Measurements from ENCODE around the gene CCDC27.

Gene CCDC27

DNA sequence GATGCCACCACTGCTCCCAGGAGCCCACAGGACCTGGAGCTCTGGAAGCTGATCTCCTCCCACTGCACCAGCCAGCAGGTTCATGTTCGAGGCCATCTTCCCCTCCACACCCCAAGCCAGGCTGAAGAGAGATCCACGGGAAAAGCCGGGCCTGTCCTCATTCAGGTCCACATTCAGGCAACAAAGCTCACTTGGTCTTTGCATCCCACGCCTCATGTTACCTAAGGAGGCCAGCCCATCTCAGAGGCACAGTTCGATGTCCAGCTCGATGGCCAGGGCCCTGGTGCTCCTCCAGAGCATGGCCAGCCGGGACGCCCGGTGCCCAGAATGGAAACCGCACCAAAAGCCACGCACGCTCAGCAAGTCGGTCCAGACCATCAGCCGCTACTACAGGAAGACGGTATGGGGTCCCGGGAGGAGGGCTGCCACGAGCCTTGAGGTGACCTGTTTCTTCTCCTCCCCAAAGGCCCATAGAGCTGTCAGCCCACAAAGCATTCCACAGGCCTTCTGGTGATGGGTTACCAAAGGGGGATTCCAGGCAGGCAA, at the start of gene CCDC27:
CCDC27 (plus strand) TSS at position 51 of the 546 bp plus-strand sequence; CDS start at position 83, 32 bp downstream.
- Mint-ChIP-seq H3K9me3 (no peaks in the 10 kb centered on the region), H3K27ac (no peak within 1 kb of the TSS), H3K27me3 (ENCODE audit: low read depth) (peaks cover 5% of the 10 kb centered on the region), H3K4me1 (ENCODE audit: low read depth) (peaks cover 3% of the 10 kb centered on the region), H3K36me3 (ENCODE audit: low read depth) (no peaks in the 10 kb centered on the region), H3K4me3 (no peak within 1 kb of the TSS)

DNA sequence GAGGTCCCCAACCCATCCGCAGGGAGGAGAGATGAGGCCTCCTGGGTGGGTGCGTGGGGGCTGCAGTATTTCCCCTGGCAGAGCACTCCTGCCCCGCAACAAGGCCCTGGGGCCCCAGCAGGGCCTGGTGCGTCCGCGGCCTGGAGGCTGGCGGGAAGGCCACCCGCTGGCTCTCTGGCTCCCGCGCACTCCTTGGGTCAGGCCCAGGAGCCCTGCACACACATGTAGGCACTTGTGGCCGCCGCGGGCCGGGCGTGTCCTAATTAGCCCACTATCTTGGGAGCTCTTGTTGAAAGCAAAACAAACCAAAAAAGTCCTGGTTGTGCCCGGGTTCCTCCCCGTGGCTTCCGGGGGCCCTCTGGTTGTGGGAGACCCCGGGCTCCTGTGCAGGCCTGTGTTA, 49.7 kb upstream of the CCDC27 start:
- peaks cover 1% of the 10 kb centered on the region for H3K4me1 Mint-ChIP-seq (ENCODE audit: low read depth)
- no peaks in the 10 kb centered on the region for H3K36me3 Mint-ChIP-seq (ENCODE audit: low read depth)
- H3K27me3 Mint-ChIP-seq (ENCODE audit: low read depth): peaks cover 4% of the 10 kb centered on the region
- no peak overlapping the region for H3K4me3 Mint-ChIP-seq
- no peak overlapping the region for H3K27ac Mint-ChIP-seq
- H3K9me3 Mint-ChIP-seq: no peaks in the 10 kb centered on the region

DNA sequence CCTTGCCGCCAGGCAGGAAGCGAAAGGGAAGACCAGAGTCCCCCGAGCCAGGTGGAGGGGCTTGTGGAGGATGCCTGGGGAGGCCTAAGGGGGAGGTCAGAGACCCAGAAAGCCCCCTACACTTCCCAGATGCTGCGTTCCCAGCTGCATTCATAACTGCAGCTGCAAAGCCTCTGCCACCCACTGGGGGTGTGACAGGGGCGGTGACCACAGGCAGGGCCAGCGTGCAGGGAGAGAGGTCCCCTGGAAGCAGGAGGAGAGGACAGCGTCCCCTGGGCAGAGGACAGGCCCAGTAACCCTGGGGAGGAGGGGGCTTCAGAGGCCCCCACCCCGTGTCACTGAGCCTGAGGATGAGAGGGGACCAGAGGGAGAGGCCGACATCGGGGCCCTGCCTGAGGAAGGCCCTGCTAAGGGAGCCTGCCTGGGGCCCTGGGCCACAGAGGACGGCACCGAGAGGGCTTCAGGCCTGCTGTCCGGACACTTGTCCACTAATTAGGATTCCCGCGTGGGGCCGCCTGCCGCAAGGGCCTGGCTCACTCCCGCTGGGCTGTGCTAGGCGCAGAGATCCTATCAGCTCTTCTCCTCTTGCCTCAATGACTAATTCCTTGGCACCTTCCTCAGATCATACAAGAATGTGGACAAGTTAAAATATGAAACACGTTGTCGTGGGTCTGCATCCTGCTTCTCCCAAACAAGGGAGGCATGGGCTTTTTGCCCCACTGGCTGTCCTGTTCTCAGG, 49.1 kb upstream of the CCDC27 start:
- Mint-ChIP-seq H3K27ac (no peak overlapping the region), H3K36me3 (ENCODE audit: low read depth) (no peaks in the 10 kb centered on the region), H3K9me3 (no peaks in the 10 kb centered on the region), H3K4me1 (ENCODE audit: low read depth) (peaks cover 1% of the 10 kb centered on the region), H3K27me3 (ENCODE audit: low read depth) (peaks cover 4% of the 10 kb centered on the region), H3K4me3 (no peak overlapping the region)

DNA sequence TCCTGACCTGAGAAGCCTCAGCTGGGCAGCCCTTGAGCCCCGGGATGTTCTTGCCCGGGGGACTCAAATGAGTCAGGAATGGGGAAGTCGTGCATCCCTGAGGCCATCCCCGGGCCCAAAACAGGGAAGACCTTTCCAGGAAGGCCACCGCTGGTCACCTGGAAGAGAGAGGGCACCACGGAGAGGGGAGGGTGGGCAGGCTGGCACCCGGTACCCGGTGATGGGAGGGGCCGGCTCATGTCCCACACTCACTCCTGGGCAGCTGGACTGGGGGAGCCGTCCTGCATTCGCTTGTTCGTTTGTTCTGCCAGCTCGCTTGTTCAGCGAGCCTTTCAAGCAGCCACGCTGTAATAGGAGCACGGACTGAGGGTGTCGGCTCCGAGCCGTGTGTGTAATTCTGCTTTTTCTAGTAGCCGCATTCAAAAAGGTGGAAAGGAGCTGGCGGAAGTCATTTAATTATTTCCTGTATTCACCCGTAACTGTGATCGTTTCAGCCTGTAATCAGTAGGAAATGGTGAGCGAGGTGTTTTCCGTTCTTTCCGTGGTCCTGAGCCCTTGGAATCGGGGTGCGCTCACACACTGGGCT, 48.4 kb upstream of the CCDC27 start:
- Mint-ChIP-seq H3K27ac (no peak overlapping the region), H3K36me3 (ENCODE audit: low read depth) (no peaks in the 10 kb centered on the region), H3K4me3 (no peak overlapping the region), H3K27me3 (ENCODE audit: low read depth) (peaks cover 4% of the 10 kb centered on the region), H3K4me1 (ENCODE audit: low read depth) (peaks cover 1% of the 10 kb centered on the region), H3K9me3 (no peaks in the 10 kb centered on the region)

DNA sequence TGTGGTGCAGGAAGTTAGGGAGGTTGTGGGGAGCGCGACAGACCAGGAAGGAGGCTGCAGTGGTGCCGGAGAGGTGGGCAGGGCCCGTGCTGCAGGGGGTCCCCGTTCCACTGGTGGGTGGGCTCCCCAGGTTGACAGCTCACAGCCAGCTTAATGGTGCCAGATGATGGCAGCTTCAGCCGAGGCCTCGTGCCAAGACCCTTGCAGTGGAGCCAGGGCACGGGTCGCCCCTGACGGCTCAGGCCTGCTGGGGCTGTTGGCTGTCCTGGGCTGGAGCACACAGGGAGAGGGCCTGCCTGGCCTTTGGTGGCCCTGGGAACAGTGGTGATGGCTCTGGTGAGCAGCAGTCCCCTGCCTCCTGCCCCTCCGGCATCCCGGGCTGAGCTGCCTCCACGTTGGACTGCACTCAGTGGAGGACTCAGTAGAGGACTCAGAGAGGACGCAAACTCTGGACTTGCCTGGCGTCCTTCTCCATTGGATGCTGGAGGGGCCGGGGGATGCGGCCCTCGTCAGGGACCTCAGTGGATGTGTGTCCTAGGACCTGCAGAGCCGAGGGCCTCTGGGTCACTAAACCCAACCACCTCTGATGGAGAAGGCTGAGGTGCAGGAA, 46.8 kb upstream of the CCDC27 start:
- H3K27me3 Mint-ChIP-seq (ENCODE audit: low read depth): peaks cover 4% of the 10 kb centered on the region
- no peak overlapping the region for H3K27ac Mint-ChIP-seq
- H3K9me3 Mint-ChIP-seq: no peaks in the 10 kb centered on the region
- H3K4me3 Mint-ChIP-seq: no peak overlapping the region
- H3K36me3 Mint-ChIP-seq (ENCODE audit: low read depth): no peaks in the 10 kb centered on the region
- peaks cover 1% of the 10 kb centered on the region for H3K4me1 Mint-ChIP-seq (ENCODE audit: low read depth)

DNA sequence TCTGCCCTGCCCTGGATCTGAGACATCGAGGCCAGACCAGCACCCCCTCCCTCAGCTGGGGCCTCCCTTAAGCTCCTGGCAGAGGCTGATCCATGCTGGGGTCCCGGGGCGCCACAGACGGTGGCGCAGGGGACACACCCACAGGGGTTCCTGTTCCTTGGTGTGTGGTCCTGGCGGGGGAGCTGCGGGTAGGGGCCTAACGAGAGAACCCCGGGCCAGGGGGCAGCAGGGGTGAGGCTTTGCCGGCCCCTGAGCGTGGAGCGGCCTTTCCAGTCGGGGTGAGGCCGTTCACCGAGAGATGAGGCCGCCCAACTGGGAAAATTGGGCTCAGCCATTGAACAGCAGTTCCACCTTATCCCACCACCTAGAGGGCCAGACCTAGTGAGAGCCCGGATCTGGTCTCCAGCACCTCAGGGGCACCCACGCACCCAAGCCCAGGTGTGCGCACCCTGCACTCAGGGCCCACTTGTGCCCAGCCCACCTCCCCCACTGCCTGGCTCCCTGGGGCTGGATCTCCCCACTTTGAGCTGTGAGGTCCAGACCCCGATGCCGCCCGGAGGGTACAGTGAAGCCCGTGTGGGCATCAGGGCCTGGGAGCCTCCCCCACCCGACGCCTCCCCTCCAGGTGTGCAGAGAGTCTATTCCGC, 45.5 kb upstream of the CCDC27 start:
- Mint-ChIP-seq H3K36me3 (ENCODE audit: low read depth) (no peaks in the 10 kb centered on the region), H3K4me3 (no peak overlapping the region), H3K9me3 (no peaks in the 10 kb centered on the region), H3K4me1 (ENCODE audit: low read depth) (peaks cover 1% of the 10 kb centered on the region), H3K27me3 (ENCODE audit: low read depth) (peaks cover 4% of the 10 kb centered on the region), H3K27ac (no peak overlapping the region)

DNA sequence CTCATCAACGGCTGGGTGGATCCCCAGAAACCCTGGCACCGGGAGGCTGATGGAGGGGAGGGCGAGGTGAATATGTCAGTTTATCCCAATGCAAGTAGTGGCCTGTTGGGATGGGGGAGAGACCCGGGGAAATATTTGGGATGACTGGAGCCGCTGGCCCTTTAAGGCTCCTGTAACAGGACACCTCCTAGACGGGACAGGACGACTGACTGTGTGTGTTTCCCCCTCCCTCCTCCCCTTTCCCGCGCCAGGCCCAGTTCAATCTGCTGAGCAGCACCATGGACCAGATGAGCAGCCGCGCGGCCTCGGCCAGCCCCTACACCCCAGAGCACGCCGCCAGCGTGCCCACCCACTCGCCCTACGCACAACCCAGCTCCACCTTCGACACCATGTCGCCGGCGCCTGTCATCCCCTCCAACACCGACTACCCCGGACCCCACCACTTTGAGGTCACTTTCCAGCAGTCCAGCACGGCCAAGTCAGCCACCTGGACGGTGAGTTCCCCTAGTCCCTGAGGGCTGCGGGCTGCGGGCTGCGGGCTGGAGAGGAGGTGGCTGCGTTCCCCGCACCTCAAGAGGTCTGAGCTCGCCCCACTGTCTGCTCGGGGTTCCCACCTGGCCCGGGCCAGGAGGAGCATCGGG, 44.8 kb upstream of the CCDC27 start:
- Mint-ChIP-seq H3K9me3 (no peaks in the 10 kb centered on the region), H3K27me3 (ENCODE audit: low read depth) (peaks cover 4% of the 10 kb centered on the region), H3K27ac (no peak overlapping the region), H3K4me1 (ENCODE audit: low read depth) (peaks cover 1% of the 10 kb centered on the region), H3K4me3 (no peak overlapping the region), H3K36me3 (ENCODE audit: low read depth) (no peaks in the 10 kb centered on the region)

DNA sequence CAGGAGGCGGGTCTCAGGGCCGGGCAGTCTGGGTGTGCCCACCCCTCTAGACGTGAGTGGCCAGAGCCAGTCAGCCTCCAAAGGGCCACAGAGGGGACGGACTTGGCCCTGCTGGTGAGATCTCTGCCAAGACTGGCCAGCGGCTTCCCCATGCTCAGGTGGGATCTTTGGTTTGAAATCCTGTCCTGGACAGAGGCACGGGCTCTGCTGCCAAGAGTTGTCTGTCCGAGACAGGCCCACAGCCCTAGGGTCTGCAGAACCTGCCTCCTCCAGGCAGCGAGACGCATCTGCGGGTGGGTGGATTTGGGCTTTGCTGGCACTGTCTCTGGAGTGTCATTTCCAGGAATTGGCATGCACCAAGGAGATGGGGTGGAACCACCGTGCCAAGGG, 44.3 kb upstream of the CCDC27 start:
- no peak overlapping the region for H3K27ac Mint-ChIP-seq
- no peaks in the 10 kb centered on the region for H3K36me3 Mint-ChIP-seq (ENCODE audit: low read depth)
- H3K4me1 Mint-ChIP-seq (ENCODE audit: low read depth): peaks cover 1% of the 10 kb centered on the region
- peaks cover 4% of the 10 kb centered on the region for H3K27me3 Mint-ChIP-seq (ENCODE audit: low read depth)
- H3K4me3 Mint-ChIP-seq: no peak overlapping the region
- no peaks in the 10 kb centered on the region for H3K9me3 Mint-ChIP-seq

DNA sequence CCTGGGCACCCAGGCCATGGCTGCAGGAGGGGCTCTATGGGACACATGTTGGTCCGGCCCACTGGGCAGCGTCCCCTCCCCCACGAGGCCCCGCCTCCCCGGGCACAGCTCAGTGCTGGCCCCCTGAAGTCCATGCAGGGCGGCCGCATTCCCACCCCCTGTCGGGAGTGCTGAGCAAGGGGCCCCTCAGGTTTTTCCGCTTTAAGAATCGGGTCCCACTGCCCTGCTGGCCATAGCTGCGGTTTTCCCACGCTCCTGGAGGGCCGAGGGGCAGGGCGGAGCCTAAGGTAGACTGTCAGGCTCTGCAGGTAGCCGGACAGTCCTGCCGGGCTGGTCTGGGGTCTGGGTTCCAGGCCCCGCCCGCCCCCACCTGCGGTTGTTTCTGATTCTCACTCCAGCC, 43.5 kb upstream of the CCDC27 start:
- Mint-ChIP-seq H3K4me1 (ENCODE audit: low read depth) (peaks cover 1% of the 10 kb centered on the region), H3K27ac (no peak overlapping the region), H3K4me3 (no peak overlapping the region), H3K27me3 (ENCODE audit: low read depth) (peaks cover 4% of the 10 kb centered on the region), H3K36me3 (ENCODE audit: low read depth) (no peaks in the 10 kb centered on the region), H3K9me3 (no peaks in the 10 kb centered on the region)

DNA sequence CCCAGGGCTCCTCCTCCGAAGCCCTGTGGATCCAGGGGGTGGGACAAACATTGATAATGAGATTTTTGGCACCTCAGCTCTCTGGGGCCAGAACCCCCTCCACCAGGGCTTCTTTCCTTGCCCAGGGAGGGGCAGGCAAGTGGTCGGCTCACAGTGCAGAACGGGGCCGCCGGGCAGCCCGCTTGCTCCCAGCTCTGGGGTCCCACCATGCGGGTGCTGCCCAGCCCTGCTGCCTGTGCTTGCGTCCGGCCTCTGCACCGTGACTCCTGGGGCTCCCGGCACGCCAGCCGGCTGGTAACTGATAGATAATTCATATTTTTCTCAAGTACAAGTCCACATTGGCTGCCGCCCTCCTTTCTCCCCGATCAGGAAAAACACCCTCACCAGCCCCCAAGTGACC, 42.0 kb upstream of the CCDC27 start:
- no peaks in the 10 kb centered on the region for H3K9me3 Mint-ChIP-seq
- H3K4me3 Mint-ChIP-seq: no peak overlapping the region
- H3K36me3 Mint-ChIP-seq (ENCODE audit: low read depth): no peaks in the 10 kb centered on the region
- H3K27me3 Mint-ChIP-seq (ENCODE audit: low read depth): peaks cover 4% of the 10 kb centered on the region
- H3K27ac Mint-ChIP-seq: no peak overlapping the region
- H3K4me1 Mint-ChIP-seq (ENCODE audit: low read depth): no peaks in the 10 kb centered on the region

DNA sequence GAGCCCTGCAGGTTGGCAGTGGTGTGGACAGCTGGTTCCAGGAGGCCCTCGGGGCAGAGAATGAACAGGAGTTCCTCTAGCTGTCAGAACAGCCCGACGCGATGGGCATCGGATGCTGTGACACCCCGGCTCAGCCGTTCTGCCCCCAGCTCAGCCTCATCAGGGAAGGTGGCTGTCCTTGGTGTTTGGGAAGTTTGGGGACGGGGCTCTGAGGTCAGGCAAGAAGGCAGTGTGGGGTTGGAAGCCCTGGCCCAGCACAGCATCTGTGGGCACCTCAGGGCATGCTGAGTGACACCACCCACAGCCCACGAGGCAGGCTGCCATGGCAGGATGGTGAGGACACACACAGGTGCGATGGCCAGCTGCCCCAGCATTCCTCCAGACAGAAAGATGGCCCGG, 40.9 kb upstream of the CCDC27 start:
- H3K4me1 Mint-ChIP-seq (ENCODE audit: low read depth): no peaks in the 10 kb centered on the region
- no peak overlapping the region for H3K4me3 Mint-ChIP-seq
- H3K27ac Mint-ChIP-seq: no peak overlapping the region
- H3K36me3 Mint-ChIP-seq (ENCODE audit: low read depth): no peaks in the 10 kb centered on the region
- peaks cover 4% of the 10 kb centered on the region for H3K27me3 Mint-ChIP-seq (ENCODE audit: low read depth)
- H3K9me3 Mint-ChIP-seq: no peaks in the 10 kb centered on the region

DNA sequence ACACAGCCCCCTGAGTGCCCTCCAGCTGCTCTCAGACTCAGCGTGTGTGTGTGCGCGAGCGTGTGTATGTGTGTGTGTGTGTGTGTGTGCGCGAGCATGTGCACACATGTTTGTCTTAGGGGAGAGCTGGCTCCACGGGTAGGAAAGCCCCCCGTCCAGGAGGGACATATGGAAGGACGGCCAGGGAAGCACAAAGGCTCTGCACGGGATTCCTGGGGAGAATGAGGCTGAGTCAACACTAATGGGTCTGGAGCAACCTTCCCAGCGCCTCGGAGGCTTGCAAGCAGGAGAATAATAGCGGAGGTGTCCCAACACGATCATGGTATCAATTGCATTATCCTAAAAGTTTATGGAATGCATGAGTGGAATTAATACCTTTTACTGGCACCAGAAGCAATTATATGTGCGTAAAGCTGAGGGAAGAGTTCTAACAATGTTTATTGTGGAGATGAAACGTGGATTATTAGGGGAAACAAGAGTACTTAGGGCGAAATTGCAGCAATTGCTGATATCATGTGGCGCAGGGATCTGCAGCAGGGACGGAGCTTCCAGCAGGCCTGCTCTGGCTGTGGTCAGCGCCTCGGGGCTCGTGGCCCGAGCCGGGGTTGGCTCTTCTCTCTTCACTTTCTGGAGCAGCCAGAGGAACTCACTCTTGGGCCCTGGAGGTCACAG, 40.3 kb upstream of the CCDC27 start:
- Mint-ChIP-seq H3K36me3 (ENCODE audit: low read depth) (no peaks in the 10 kb centered on the region), H3K27me3 (ENCODE audit: low read depth) (peaks cover 4% of the 10 kb centered on the region), H3K4me3 (no peak overlapping the region), H3K27ac (no peak overlapping the region), H3K4me1 (ENCODE audit: low read depth) (no peaks in the 10 kb centered on the region), H3K9me3 (no peaks in the 10 kb centered on the region)

DNA sequence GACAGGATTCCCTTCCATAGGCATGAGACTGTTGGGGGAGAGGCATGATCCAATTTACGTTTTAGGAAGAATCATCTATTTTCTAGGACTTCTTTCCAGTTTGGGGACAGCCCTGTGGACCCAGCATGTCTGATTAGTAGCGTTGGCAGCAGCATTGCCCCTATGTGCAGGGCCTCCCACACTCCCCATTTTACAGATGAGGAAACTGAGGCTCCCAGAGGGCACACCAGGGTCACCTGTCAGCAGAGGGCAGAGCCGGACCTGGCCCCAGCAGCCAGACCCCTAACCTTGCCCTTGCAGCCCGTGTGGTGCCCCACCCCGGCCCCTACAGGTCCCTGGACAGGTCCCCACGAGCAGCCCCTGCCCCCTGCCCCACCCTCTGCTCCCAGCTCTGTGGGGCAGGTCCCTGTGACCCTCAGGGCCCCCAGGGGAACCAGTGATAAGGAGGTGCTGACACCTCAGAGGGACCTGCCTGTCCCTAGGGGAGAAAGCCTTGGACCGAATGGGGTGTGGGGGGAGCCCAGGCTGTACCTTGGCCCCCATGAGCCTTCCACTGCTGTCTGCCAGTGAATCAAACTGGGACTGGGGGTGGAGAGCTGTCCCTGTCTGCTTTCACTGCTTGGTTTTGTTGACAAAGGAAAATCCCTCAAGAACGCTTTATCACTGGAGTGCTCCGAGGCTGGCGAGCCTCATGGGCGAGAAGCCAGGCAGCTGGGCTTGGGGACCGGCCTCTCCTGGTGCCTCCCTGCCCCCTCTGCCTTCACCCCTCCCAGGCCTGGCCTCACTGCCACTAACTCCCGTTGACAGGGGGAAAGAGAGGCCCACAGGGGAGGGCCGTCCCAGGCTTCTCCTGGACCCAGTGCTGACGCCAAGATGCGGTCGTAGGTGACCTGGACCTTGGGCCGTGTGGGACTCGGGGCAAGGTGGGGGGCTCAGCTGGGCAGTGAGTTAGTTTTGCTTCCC, 39.4 kb upstream of the CCDC27 start:
- Mint-ChIP-seq H3K27ac (no peak overlapping the region), H3K27me3 (ENCODE audit: low read depth) (no peaks in the 10 kb centered on the region), H3K4me1 (ENCODE audit: low read depth) (no peaks in the 10 kb centered on the region), H3K9me3 (no peaks in the 10 kb centered on the region), H3K4me3 (no peak overlapping the region), H3K36me3 (ENCODE audit: low read depth) (no peaks in the 10 kb centered on the region)
